ENCODE measurements around the gene SORCS1.

Gene SORCS1

GRCh38 chr10:107092321-107092720 is 72.2 kb downstream of the SORCS1 start:
- H3K4me3 ChIP-seq (ENCODE audit: low read depth, low read length) = no peak overlapping the region
- DNase-seq (ENCODE audit: low read depth) = no peak
- no peak for TF ChIP-seq CTCF (IDR thresholded peaks at IDR 0.05; ENCODE audit: control insufficient read depth, extremely low read depth, insufficient read depth)

DNA sequence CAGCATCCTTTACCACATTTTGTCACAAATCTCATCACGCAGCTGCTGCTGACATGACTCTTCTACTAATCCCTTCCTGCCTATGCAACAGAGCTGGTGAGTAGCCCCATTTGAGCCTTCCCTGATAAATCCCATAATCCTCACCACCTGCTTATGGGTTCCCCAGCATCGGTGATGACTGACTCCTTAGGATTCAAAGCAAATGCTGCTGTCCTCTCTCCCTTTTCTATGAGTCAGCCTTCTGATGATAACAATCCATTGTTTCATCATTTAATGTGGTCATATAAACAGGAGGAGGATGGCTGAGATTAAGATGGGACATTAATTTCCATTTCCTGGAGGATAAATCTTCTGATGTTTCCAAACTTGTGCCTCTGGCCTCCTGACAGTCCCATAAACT is 73.4 kb downstream of the SORCS1 start:
- DNase-seq (ENCODE audit: low read depth) = no peak
- H3K4me3 ChIP-seq (ENCODE audit: low read depth, low read length) = no peak overlapping the region
- no peak for TF ChIP-seq CTCF (IDR thresholded peaks at IDR 0.05; ENCODE audit: control insufficient read depth, extremely low read depth, insufficient read depth)

DNA sequence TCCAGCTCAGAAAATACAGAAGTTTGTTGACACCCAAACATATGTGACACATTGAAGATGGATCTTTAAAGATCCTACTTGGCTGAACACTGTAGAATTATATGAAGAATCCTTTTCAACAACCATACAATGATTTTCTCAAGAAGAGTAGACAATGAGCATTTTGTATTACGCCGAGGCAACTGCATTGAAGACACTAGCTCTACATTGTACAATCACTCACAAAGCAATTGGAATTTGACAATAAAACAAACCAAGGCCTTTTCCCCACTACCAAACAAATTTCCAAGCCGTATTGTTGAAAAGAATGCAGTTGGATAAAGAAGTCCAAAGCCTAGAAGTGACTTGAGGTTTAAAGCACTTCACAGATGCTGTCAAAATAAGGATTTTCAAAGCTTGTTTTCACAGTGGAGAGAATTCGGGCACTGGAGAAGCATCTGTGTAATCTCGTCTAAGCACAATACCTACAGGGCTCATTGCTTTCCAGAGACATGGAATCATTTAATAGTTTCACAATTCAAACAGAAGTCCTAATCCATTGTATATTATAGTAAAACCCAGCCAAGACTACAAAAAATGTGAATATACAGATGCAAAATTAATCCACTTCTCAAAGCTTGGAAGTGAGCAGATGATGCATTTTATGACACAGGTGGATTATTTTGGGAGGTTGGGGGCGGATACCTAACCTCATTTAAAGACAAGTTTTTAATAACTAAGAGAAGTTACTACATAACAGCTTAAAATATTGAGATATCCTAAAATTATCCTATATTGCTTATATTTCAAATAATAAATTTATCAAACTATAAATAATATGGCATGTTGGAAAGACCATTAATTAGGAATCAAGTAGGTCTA is 78.6 kb downstream of the SORCS1 start:
- no peak for TF ChIP-seq CTCF (IDR thresholded peaks at IDR 0.05; ENCODE audit: control insufficient read depth, extremely low read depth, insufficient read depth)
- DNase-seq (ENCODE audit: low read depth) = no peak
- H3K4me3 ChIP-seq (ENCODE audit: low read depth, low read length) = no peak overlapping the region

- DNase-seq (ENCODE audit: low read depth) = no peak
- no peak overlapping the region for H3K4me3 ChIP-seq (ENCODE audit: low read depth, low read length)
- no peak for TF ChIP-seq CTCF (IDR thresholded peaks at IDR 0.05; ENCODE audit: control insufficient read depth, extremely low read depth, insufficient read depth)
Observed at GRCh38 chr10:107083388-107084009, 81.0 kb downstream of the SORCS1 start.

DNA sequence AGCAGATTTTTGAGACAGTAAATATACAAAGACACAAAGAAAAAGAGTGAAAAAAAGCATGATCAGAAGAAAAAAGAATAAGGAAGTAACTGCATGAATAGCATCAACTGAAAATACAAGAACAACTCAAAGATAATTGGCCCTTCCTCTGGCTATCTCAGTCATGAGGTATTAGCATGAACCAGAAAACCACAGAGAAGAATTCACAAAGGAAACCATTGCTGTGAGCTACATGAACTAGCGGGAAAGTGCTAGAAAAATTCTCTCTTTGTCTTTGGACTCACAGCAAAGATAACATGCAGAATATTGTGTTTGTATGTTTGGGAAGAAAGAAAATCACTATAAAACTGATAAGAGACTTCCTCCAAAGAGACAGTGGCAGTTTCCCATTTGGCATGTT is 82.9 kb downstream of the SORCS1 start:
- no peak overlapping the region for H3K4me3 ChIP-seq (ENCODE audit: low read depth, low read length)
- no peak for TF ChIP-seq CTCF (IDR thresholded peaks at IDR 0.05; ENCODE audit: control insufficient read depth, extremely low read depth, insufficient read depth)
- no peak for DNase-seq (ENCODE audit: low read depth)

- no peak for TF ChIP-seq CTCF (IDR thresholded peaks at IDR 0.05; ENCODE audit: control insufficient read depth, extremely low read depth, insufficient read depth)
- H3K4me3 ChIP-seq (ENCODE audit: low read depth, low read length) = no peak overlapping the region
- DNase-seq (ENCODE audit: low read depth) = no peak
Observed at GRCh38 chr10:107075117-107075516, 89.4 kb downstream of the SORCS1 start.

All from LNCaP clone FGC (cell line).